Upper lobe of left lung (tissue), 6 donors: ENCODE data around the gene DIDO1. TPM values are rescaled to one million over a fixed set of nuclear protein-coding genes. Genes with fewer than 3 reads are reported as not detected.
"Not testable (repeated sequence)": the region's sequence is repeated elsewhere in the genome, so short reads cannot be mapped to it uniquely, and the experiment has no call there.

Experiments used
- ATAC-seq, 2 donors: fragments of 200-7000 bp; cut with Tn5 transposase; one replicate each; pipeline ENCODE4 v1.9.1; 2022; ENCODE audit warnings: mild to moderate bottlenecking in 2 of 2, moderate library complexity in 2 of 2; ENCODE audit not compliant: low FRiP score in 2 of 2
- DNase-seq, 2 donors: peaks; one replicate each; pipeline ENCODE4 v3.0.0-alpha.2; 2019 to 2020
- H3K27ac ChIP-seq, 4 donors: fragments of 200-600 bp; sonication (generic); one replicate each; pipeline ENCODE4 v1.5.1; 2016 to 2019
- H3K27me3 ChIP-seq, 4 donors: fragments of 200-600 bp; sonication (generic); one replicate each; pipeline ENCODE4 v1.5.1; 2017 to 2019
- H3K36me3 ChIP-seq, 4 donors: fragments of 200-600 bp; sonication (generic); one replicate each; pipeline ENCODE4 v1.5.1; 2016 to 2019
- H3K4me1 ChIP-seq, 4 donors: fragments of 200-600 bp; sonication (generic); one replicate each; pipeline ENCODE4 v1.5.1; 2018 to 2019
- H3K4me3 ChIP-seq, 4 donors: fragments of 200-600 bp; sonication (generic); one replicate each; pipeline ENCODE4 v1.5.1; 2017 to 2019; ENCODE audit warnings: mild to moderate bottlenecking in 2 of 4, moderate library complexity in 1 of 4
- H3K9me3 ChIP-seq, 4 donors: fragments of 200-600 bp; sonication (generic); one replicate each; pipeline ENCODE4 v1.5.1; 2018 to 2019
- CTCF ChIP-seq, 6 experiments: fragments of 450-650 bp in 4 of 6; fragments of 200-600 bp in 2 of 6; sonication (generic) in 2 of 6; IDR thresholded peaks; one replicate each; pipeline ENCODE4 v1.5.1; 2016 to 2019; ENCODE audit warnings: antibody characterized with exemption in 6 of 6
- EP300 ChIP-seq, 4 donors: sonication (generic); formaldehyde crosslinking; IDR thresholded peaks; one replicate each; pipeline ENCODE4 v1.5.1; 2017; ENCODE audit warnings: antibody characterized with exemption in 4 of 4, control low read depth in 2 of 4
- POLR2A ChIP-seq, 4 donors: fragments of 450-650 bp; IDR thresholded peaks; one replicate each; pipeline ENCODE4 v1.5.1; 2016 to 2017; ENCODE audit warnings: antibody characterized with exemption in 4 of 4, mild to moderate bottlenecking in 2 of 4
- POLR2AphosphoS5 ChIP-seq, 2 donors: sonication (generic); formaldehyde crosslinking; IDR thresholded peaks; one replicate each; pipeline ENCODE4 v1.5.1; 2017; ENCODE audit warnings: antibody characterized with exemption in 2 of 2
- WGBS, 2 donors: methylation state at CpG; one replicate each; pipeline ENCODE4 v1.1.5; 2017 to 2018; 5-methylcytosine and 5-hydroxymethylcytosine counted together
- total RNA-seq, 6 donors: library from RNA; depleted of rRNA in 4 of 6; stranded (reverse); fragments of >200 nt in 4 of 6; gene quantifications; one replicate each; pipeline versions ENCODE4 v1.1.0 to v1.2.1, GENCODE V29; 2016 to 2021
- donor health status: DM: no; HTN: no; CAD: no; lungs with moderate emphysema.
- donor health status: DM: no; HTN: yes; CAD: no; lungs with severe emphysema.

The DIDO1 gene
- total RNA-seq, 6 donors from 2014 or later, result 51.6 to 109 (median 58.9) TPM

GRCh38 chr20:62858058-62858830 lies 68.1 kb downstream of the DIDO1 start:
- no peaks in the 10 kb centered on the region for H3K27me3 ChIP-seq
- no peak overlapping the region for H3K27ac ChIP-seq
- DNase-seq, result no peak
- peaks cover 0 to 32% (median 7%) of the 10 kb centered on the region in 4 donors for H3K36me3 ChIP-seq
- H3K9me3 ChIP-seq, result no peaks in the 10 kb centered on the region
- ATAC-seq, result no peak
- H3K4me1 ChIP-seq, result peaks cover 14 to 23% (median 15%) of the 10 kb centered on the region in 4 donors
- no peak overlapping the region for H3K4me3 ChIP-seq
- 88 to 91% methylated on average over 18 to 20 of the region's 23 CpGs for WGBS, 2 donors
- TF ChIP-seq POLR2A (IDR thresholded peaks at IDR 0.05) (no peak), EP300 (IDR thresholded peaks at IDR 0.05) (no peak), CTCF (IDR thresholded peaks at IDR 0.05) (no peak), POLR2AphosphoS5 (IDR thresholded peaks at IDR 0.05) (no peak)

- Histone ChIP-seq H3K27me3 (no peaks in the 10 kb centered on the region), H3K9me3 (no peaks in the 10 kb centered on the region), H3K4me1 (peaks cover 12 to 16% (median 13%) of the 10 kb centered on the region in 4 donors), H3K4me3 (no peak overlapping the region), H3K27ac (no peak overlapping the region), H3K36me3 (peaks cover 0 to 44% (median 10%) of the 10 kb centered on the region in 4 donors)
- DNase-seq, result no peak
- TF ChIP-seq CTCF (IDR thresholded peaks at IDR 0.05) (no peak), POLR2AphosphoS5 (IDR thresholded peaks at IDR 0.05) (no peak), POLR2A (IDR thresholded peaks at IDR 0.05) (no peak), EP300 (IDR thresholded peaks at IDR 0.05) (no peak)
- WGBS, 2 donors, result 94% methylated on average over 25 of the region's 25 CpGs
- no peak for ATAC-seq
These were observed 69.2 kb downstream of the DIDO1 start for GRCh38 chr20:62856931-62857619.

- Histone ChIP-seq H3K4me1 (peaks cover 4 to 6% (median 5%) of the 10 kb centered on the region in 4 donors), H3K27ac (no peak overlapping the region), H3K36me3 (peaks cover 0 to 44% (median 10%) of the 10 kb centered on the region in 4 donors), H3K4me3 (no peak overlapping the region), H3K27me3 (no peaks in the 10 kb centered on the region), H3K9me3 (no peaks in the 10 kb centered on the region)
- no peak for ATAC-seq
- DNase-seq, result no peak
- TF ChIP-seq EP300 (IDR thresholded peaks at IDR 0.05), result no peak
- 92 to 98% methylated on average over 5 of the region's 5 CpGs for WGBS, 2 donors
These were observed 71.2 kb downstream of the DIDO1 start for GRCh38 chr20:62855120-62855519.

GRCh38 chr20:62854121-62854520 lies 72.2 kb downstream of the DIDO1 start:
- ATAC-seq, result no peak
- Histone ChIP-seq H3K36me3 (peaks cover 0 to 44% (median 10%) of the 10 kb centered on the region in 4 donors), H3K4me1 (no peaks in the 10 kb centered on the region), H3K27me3 (no peaks in the 10 kb centered on the region), H3K4me3 (no peak overlapping the region), H3K27ac (no peak overlapping the region), H3K9me3 (no peaks in the 10 kb centered on the region)
- 91 to 94% methylated on average over 13 of the region's 13 CpGs for WGBS, 2 donors
- TF ChIP-seq CTCF (IDR thresholded peaks at IDR 0.05) (no peak), POLR2A (IDR thresholded peaks at IDR 0.05) (no peak), EP300 (IDR thresholded peaks at IDR 0.05) (no peak), POLR2AphosphoS5 (IDR thresholded peaks at IDR 0.05) (no peak)
- no peak for DNase-seq

- DNase-seq, H3K9me3 ChIP-seq, H3K27me3 ChIP-seq, ATAC-seq, H3K27ac ChIP-seq, H3K4me1 ChIP-seq, H3K4me3 ChIP-seq: not testable (repeated sequence)
- peaks cover 0 to 44% (median 10%) of the 10 kb centered on the region in 4 donors for H3K36me3 ChIP-seq
- 92 to 94% methylated on average over 6 of the region's 6 CpGs for WGBS, 2 donors
These were observed 73.0 kb downstream of the DIDO1 start for GRCh38 chr20:62853304-62853703.
